GM23338 (cell line): Measurements from ENCODE around the gene FOXL2NB. TPM values are rescaled to one million over a fixed set of nuclear protein-coding genes. Genes with fewer than 3 reads are reported as not detected.

ENCODE experiments used
- CREB1 ChIP-seq: fragments of 250-450 bp; sonication (Bioruptor Pico); IDR thresholded peaks from 2 replicates; pipeline ENCODE4 v1.5.0; 2020; ENCODE audit warnings: low read depth, mild to moderate bottlenecking, moderate library complexity
- JUNB ChIP-seq: IDR thresholded peaks from one replicate; pipeline ENCODE4 v1.6.1; 2016; ENCODE audit warnings: antibody characterized with exemption; ENCODE audit not compliant: unreplicated experiment
- POLR2AphosphoS5 ChIP-seq: IDR thresholded peaks from 2 replicates; pipeline ENCODE4 v1.6.1; 2016; ENCODE audit warnings: antibody characterized with exemption, low read depth
- REST ChIP-seq: IDR thresholded peaks from one replicate; pipeline ENCODE4 v1.6.1; 2018; ENCODE audit warnings: antibody characterized with exemption; ENCODE audit not compliant: unreplicated experiment
- ZNF331 ChIP-seq: fragments of 250-450 bp; sonication (Bioruptor Pico); IDR thresholded peaks from 2 replicates; pipeline ENCODE4 v1.5.0; 2020; ENCODE audit warnings: low read depth, mild to moderate bottlenecking, moderate library complexity
- ZNF462 ChIP-seq: fragments of 250-450 bp; sonication (Bioruptor Pico); IDR thresholded peaks from 2 replicates; pipeline ENCODE4 v1.5.0; 2020; ENCODE audit warnings: mild to moderate bottlenecking, moderate library complexity
- polyA plus RNA-seq: library from polyadenylated mRNA; unstranded; fragments of >200 nt; fragmentation: Nextera tagmentation; extraction: Ambion mirVana; gene quantifications from 2 replicates; pipeline ENCODE4 v1.2.1, GENCODE V29; 2016
- total RNA-seq: library from RNA; depleted of rRNA; stranded (reverse); fragments of >200 nt; shearing (Covaris generic); gene quantifications from 2 replicates; pipeline ENCODE4 v1.2.3, GENCODE V29; 2014
- TF ChIP-seq, protein P1 (sequence below), 2 experiments: fragments of 200-600 bp in 1 of 2; sonication (generic) in 1 of 2; conservative IDR thresholded peaks; 2 replicates each; pipeline versions ENCODE4 v1.5.1 to v1.6.1; 2016 to 2017; ENCODE audit warnings: antibody characterized with exemption in 2 of 2, low read depth in 2 of 2, mild to moderate bottlenecking in 2 of 2, moderate library complexity in 1 of 2

The FOXL2NB gene
- total and polyA plus RNA-seq, 2 experiments from 2014 or later: 11.2 to 15.6 TPM

GRCh38 chr3:138975351-138975750, 28.3 kb downstream of the FOXL2NB start (continued):
- TF ChIP-seq ZNF462 (CRISPR knock-in tag): no peak
- TF ChIP-seq CREB1 (CRISPR knock-in tag): no peak
- no peak for TF ChIP-seq POLR2AphosphoS5
- no peak for TF ChIP-seq JUNB
- TF ChIP-seq, protein P1, sequence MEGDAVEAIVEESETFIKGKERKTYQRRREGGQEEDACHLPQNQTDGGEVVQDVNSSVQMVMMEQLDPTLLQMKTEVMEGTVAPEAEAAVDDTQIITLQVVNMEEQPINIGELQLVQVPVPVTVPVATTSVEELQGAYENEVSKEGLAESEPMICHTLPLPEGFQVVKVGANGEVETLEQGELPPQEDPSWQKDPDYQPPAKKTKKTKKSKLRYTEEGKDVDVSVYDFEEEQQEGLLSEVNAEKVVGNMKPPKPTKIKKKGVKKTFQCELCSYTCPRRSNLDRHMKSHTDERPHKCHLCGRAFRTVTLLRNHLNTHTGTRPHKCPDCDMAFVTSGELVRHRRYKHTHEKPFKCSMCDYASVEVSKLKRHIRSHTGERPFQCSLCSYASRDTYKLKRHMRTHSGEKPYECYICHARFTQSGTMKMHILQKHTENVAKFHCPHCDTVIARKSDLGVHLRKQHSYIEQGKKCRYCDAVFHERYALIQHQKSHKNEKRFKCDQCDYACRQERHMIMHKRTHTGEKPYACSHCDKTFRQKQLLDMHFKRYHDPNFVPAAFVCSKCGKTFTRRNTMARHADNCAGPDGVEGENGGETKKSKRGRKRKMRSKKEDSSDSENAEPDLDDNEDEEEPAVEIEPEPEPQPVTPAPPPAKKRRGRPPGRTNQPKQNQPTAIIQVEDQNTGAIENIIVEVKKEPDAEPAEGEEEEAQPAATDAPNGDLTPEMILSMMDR (conservative IDR thresholded peaks at IDR 0.05; ENCODE audit: low read depth in 2 of 2): no peak
- TF ChIP-seq ZNF331 (CRISPR knock-in tag): no peak
- TF ChIP-seq REST: no peak
